GM12872 (cell line): Measurements from ENCODE around the gene ADAR.

Source experiments
- TF ChIP-seq, protein P1 (sequence below): IDR thresholded peaks from 3 replicates; pipeline ENCODE4 v1.5.1; 2011; ENCODE audit warnings: low read depth, mild to moderate bottlenecking, low read length, moderate library complexity; ENCODE audit not compliant: insufficient read depth

ADAR gene

DNA sequence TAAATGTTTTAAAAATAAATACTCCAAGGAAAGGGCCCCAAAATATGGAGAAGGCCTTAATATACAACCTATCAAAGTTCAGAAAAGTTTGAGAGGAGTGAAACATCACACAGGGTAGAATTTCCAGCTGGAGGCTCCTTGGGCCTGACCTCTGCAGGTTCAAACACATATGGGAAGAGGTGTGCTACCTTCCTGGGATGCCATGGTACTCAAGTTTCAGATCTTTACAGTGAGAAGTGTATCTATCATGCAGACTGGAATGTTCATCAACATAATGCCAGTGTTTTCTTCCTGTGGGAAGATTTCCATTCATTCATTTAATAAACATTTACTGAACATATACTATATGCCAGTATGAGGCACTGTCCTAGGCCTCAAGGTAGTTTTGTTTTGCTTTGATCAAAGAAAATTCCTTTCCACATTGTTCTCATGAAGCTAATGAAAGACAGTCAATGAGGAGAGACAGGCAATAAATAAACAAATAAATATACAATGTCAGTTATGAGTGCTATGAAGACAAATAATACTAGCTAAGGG lies 14.6 kb upstream of the ADAR start:
- TF ChIP-seq, protein P1, sequence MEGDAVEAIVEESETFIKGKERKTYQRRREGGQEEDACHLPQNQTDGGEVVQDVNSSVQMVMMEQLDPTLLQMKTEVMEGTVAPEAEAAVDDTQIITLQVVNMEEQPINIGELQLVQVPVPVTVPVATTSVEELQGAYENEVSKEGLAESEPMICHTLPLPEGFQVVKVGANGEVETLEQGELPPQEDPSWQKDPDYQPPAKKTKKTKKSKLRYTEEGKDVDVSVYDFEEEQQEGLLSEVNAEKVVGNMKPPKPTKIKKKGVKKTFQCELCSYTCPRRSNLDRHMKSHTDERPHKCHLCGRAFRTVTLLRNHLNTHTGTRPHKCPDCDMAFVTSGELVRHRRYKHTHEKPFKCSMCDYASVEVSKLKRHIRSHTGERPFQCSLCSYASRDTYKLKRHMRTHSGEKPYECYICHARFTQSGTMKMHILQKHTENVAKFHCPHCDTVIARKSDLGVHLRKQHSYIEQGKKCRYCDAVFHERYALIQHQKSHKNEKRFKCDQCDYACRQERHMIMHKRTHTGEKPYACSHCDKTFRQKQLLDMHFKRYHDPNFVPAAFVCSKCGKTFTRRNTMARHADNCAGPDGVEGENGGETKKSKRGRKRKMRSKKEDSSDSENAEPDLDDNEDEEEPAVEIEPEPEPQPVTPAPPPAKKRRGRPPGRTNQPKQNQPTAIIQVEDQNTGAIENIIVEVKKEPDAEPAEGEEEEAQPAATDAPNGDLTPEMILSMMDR = no peak

DNA sequence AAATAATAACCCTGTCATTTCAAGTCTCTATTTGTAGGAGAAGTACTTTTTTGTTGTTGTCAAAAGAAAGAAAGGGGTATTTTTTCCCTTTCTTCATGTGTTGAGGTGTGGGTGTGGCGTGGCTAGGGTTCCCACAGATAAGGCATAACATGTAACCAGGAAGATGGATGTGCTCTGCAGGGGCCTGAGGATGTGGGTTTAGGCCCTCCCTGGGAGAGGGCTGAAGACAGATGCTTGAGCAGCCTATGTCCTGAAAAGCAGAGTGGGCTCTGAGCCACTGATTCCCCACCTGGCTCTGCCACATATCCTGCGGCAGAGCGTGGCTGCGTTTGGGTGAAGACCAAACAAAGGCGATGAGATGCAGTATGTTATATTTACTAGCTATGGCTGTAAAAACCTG lies 13.9 kb upstream of the ADAR start:
- TF ChIP-seq, protein P1 = no peak

DNA sequence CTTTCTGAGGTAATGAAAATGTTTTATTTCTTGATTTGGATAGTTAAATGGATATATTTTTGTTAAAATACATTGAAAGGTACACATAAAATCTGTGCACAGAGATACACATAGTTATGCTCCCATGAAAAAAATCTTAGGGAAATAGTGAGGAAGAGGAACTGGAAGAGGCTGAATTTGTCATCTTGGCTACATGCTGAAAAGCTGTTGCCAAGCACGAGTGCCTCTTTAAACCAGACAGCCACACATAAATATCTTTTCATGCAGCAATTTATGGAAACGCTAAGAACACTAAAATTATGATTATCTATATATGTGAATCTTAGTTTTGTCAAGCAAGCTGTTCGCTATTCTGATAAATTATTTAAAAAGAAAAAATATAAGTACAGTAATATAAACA lies 12.8 kb upstream of the ADAR start:
- TF ChIP-seq, protein P1 = no peak

DNA sequence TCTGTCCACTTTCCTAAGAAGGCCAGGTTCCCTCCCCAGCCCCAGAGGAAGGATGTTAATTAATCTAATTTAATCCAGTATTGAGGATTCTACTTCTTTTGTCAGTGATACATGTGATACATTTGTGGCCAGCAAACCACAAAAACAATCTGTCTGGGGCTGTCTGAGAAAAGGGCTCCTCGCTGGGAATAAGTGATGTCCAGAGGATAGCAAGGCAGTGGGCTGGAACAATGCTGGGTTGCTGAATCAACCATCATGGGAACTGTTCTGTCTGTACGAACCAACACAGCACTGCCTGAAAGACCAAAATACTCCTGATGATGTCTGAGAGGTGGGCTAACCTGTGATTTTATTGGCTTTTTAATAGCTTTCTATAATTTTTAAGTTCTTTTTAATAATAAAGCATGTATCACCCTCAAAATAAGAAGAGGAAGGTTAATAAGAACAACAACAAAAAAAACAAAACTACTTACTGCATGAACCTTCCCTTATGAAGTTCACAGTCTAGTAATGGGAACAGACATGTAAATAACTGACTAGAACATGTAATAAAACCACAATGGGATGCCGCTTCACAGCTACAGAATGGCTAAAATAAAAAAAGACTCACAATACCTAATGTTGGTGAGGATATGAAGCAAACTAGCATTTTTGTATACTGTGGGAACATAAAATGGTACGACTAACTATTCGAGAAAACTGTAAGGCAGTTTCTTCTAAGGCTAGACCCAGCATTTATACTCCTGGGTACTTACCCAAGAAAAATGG lies 11.4 kb upstream of the ADAR start:
- TF ChIP-seq, protein P1 = no peak

DNA sequence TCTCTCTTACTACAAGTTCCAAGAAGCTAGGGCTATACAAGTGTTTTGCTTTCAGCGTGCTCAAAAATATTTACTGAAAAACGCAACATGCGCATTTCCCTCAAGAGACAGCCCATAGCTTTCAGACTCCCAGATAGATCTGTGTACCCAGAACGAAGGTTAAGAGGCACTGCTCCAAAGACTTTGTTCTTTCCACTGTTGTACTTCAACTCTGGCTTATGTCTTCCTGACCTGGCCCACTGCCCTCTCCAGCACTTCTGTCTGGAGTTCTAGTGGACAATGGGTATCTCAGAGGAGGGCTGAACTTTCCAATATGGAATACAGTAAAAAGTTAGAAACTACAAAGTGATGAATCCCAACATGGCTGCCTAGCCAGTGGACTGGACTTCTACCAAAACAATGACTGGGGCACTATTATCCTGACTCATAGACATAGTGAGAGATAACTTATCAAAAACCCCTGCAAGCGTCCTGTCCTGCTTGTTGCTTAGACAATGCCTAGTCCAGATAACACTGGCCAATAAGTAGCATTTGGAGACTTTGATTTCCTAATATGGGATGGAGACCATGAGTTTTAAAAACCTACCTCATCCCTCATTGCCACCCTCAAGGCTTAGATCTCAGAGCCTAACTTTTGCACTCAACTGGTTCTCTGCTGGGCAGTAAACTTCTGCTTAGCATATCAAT lies 8.8 kb upstream of the ADAR start:
- TF ChIP-seq, protein P1 = no peak

DNA sequence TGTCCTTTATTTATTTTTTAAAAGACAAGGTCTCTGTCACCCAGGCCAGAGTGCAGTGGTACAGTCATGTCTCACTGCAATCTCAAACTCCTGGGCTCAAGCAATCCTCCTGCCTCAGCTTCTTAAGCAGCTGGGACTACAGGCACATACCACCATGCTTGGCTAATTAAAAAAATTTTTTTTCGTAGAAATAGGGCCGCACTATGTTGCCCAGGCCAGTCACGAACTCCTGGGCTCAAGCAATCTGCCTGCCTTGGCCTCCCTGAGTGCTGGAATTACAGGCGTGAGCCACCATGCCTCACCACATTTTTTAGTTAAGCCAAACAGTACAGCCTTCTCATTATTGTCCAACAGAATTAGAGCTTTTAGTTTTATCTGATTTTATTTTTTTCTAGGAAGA lies 7.4 kb upstream of the ADAR start:
- TF ChIP-seq, protein P1 = no peak

DNA sequence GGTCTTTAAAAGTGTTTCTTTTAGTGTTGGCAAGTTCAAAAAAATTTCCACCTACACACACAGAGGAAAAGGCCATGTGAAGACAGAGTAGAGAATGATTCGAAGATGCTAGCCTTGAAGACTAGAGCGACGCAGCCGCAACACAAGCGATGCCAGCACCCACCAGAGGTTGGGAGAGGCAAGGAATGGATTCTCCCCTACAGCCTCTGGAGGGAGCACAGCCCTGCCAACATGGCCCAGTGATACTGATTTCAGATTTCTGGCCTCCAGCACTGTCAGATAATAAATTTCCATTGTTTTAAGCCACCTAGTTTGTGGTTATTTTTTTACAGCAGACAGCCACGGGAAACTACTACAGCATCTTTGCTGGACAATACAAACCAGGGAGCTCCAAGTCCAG lies 6.9 kb upstream of the ADAR start:
- TF ChIP-seq, protein P1 = no peak
